GM18508 (cell line): ENCODE data around the gene IP6K1.

Source experiments
- ATAC-seq: cut with Tn5 transposase; IDR thresholded peaks from one replicate; pipeline ENCODE4 v1.9.1; 2021; ENCODE audit warnings: moderate number of reproducible peaks; ENCODE audit not compliant: insufficient read depth, unreplicated experiment

The IP6K1 gene

GRCh38 chr3:49727924-49728361, 58.4 kb downstream of the IP6K1 start:
- ATAC-seq = no peak

GRCh38 chr3:49727154-49727923, 59.0 kb downstream of the IP6K1 start:
- ATAC-seq = no peak

- no peak for ATAC-seq
Measured at GRCh38 chr3:49725906-49726681, 60.2 kb downstream of the IP6K1 start.

GRCh38 chr3:49724586-49724985, 61.8 kb downstream of the IP6K1 start:
- no peak for ATAC-seq

GRCh38 chr3:49723628-49724551, 62.5 kb downstream of the IP6K1 start, which contains the start of gene GMPPB:
Gene GMPPB, minus strand, starts transcription at chr3:49723951. Its CDS starts 225 bp downstream, at chr3:49723726.
- ATAC-seq = peak; percentile 58

- ATAC-seq = no peak
Measured at GRCh38 chr3:49723296-49723627, 63.1 kb downstream of the IP6K1 start.

GRCh38 chr3:49722896-49723295, 63.4 kb downstream of the IP6K1 start:
- no peak for ATAC-seq

GRCh38 chr3:49721896-49722781, 64.2 kb downstream of the IP6K1 start:
- no peak for ATAC-seq

GRCh38 chr3:49721596-49721895, 64.8 kb downstream of the IP6K1 start:
- no peak for ATAC-seq

GRCh38 chr3:49720855-49721595, 65.3 kb downstream of the IP6K1 start:
- ATAC-seq = no peak

GRCh38 chr3:49719214-49719884, 67.0 kb downstream of the IP6K1 start, which contains the start of gene AMIGO3:
Gene AMIGO3, minus strand, starts transcription at chr3:49719684. Its CDS starts 219 bp downstream, at chr3:49719465.
- ATAC-seq = no peak

GRCh38 chr3:49718858-49719213, 67.5 kb downstream of the IP6K1 start:
- ATAC-seq = no peak

- no peak for ATAC-seq
Measured at GRCh38 chr3:49717959-49718857, 68.1 kb downstream of the IP6K1 start.

GRCh38 chr3:49717211-49717958, 69.0 kb downstream of the IP6K1 start:
- no peak for ATAC-seq

- no peak for ATAC-seq
Measured at GRCh38 chr3:49716691-49717210, 69.6 kb downstream of the IP6K1 start.

GRCh38 chr3:49716169-49716568, 70.2 kb downstream of the IP6K1 start:
- no peak for ATAC-seq
